GM23338 (cell line): Measurements from ENCODE around the gene ATP4B. TPM values are rescaled to one million over a fixed set of nuclear protein-coding genes. Genes with fewer than 3 reads are reported as not detected.

Source experiments
- ATAC-seq: fragments of 200-7000 bp; cut with Tn5 transposase; 3 replicates; pipeline ENCODE4 v1.9.1; 2020
- DNase-seq: peaks from one replicate; pipeline ENCODE4 v3.0.0-alpha.2; 2015; ENCODE audit warnings: low spot score
- H2AFZ ChIP-seq: fragments of 200-600 bp; sonication (generic); 2 replicates; pipeline ENCODE4 v1.8.0; 2016; ENCODE audit warnings: antibody characterized with exemption, mild to moderate bottlenecking, moderate library complexity
- H3F3A ChIP-seq: fragments of 200-600 bp; sonication (generic); replicated peaks from 2 replicates; pipeline ENCODE4 v1.8.0; 2017; ENCODE audit warnings: antibody characterized with exemption, mixed run types, low read depth
- H3K27ac ChIP-seq: fragments of 200-600 bp; sonication (generic); 2 replicates; pipeline ENCODE4 v1.6.1; 2016; ENCODE audit warnings: low read depth
- H3K27me3 ChIP-seq: fragments of 200-600 bp; sonication (generic); 2 replicates; pipeline ENCODE4 v1.8.0; 2016; ENCODE audit warnings: mild to moderate bottlenecking, mixed run types, moderate library complexity; ENCODE audit not compliant: insufficient read depth
- H3K36me3 ChIP-seq: fragments of 200-600 bp; sonication (generic); 2 replicates; pipeline ENCODE4 v1.8.0; 2016; ENCODE audit warnings: mild to moderate bottlenecking; ENCODE audit not compliant: insufficient read depth
- H3K4me1 ChIP-seq: fragments of 200-600 bp; sonication (generic); 2 replicates; pipeline ENCODE4 v1.8.0; 2016; ENCODE audit warnings: mild to moderate bottlenecking, moderate library complexity; ENCODE audit not compliant: insufficient read depth
- H3K4me2 ChIP-seq: fragments of 200-600 bp; sonication (generic); 2 replicates; pipeline ENCODE4 v1.7.1; 2017; ENCODE audit warnings: mixed run types
- H3K4me3 ChIP-seq: fragments of 200-600 bp; sonication (generic); 2 replicates; pipeline ENCODE4 v1.6.1; 2016; ENCODE audit warnings: mixed run types
- H3K79me2 ChIP-seq: fragments of 200-600 bp; sonication (generic); replicated peaks from 2 replicates; pipeline ENCODE4 v1.8.0; 2017; ENCODE audit warnings: mild to moderate bottlenecking; ENCODE audit not compliant: insufficient read depth
- H3K9me2 ChIP-seq: fragments of 200-600 bp; sonication (generic); 2 replicates; pipeline ENCODE4 v1.8.0; 2017; ENCODE audit not compliant: insufficient read depth
- H4K20me1 ChIP-seq: fragments of 200-600 bp; sonication (generic); replicated peaks from 2 replicates; pipeline ENCODE4 v1.8.0; 2017; ENCODE audit warnings: mild to moderate bottlenecking; ENCODE audit not compliant: insufficient read depth
- H3K27ac Mint-ChIP-seq: 2 replicates; pipeline ENCODE4 v1.8.0; 2020; ENCODE audit warnings: inconsistent platforms, mild to moderate bottlenecking, moderate library complexity, mixed read lengths
- H3K27me3 Mint-ChIP-seq: 3 replicates; pipeline ENCODE4 v1.8.0; 2022; ENCODE audit warnings: low read depth, mild to moderate bottlenecking, moderate library complexity, mixed read lengths, inconsistent platforms; ENCODE audit not compliant: insufficient read depth, poor library complexity
- H3K36me3 Mint-ChIP-seq: 3 replicates; pipeline ENCODE4 v1.8.0; 2021; ENCODE audit warnings: low read depth, mild to moderate bottlenecking, inconsistent platforms, moderate library complexity, mixed read lengths
- H3K4me1 Mint-ChIP-seq: 3 replicates; pipeline ENCODE4 v1.8.0; 2020; ENCODE audit warnings: mild to moderate bottlenecking, inconsistent platforms, mixed read lengths
- H3K4me3 Mint-ChIP-seq: 3 replicates; pipeline ENCODE4 v1.8.0; 2021; ENCODE audit warnings: moderate library complexity, mild to moderate bottlenecking, inconsistent platforms, mixed read lengths
- H3K9me3 Mint-ChIP-seq: 3 replicates; pipeline ENCODE4 v1.8.0; 2020; ENCODE audit warnings: moderate library complexity, mild to moderate bottlenecking, inconsistent platforms, mixed read lengths
- CREB1 ChIP-seq: fragments of 250-450 bp; sonication (Bioruptor Pico); IDR thresholded peaks from 2 replicates; pipeline ENCODE4 v1.5.0; 2020; ENCODE audit warnings: low read depth, mild to moderate bottlenecking, moderate library complexity
- CTCF ChIP-seq, 2 experiments: fragments of 200-600 bp in 1 of 2; sonication (generic) in 1 of 2; conservative IDR thresholded peaks; 2 replicates each; pipeline versions ENCODE4 v1.5.1 to v1.6.1; 2016 to 2017; ENCODE audit warnings: antibody characterized with exemption in 2 of 2, low read depth in 2 of 2, mild to moderate bottlenecking in 2 of 2, moderate library complexity in 1 of 2
- ETS1 ChIP-seq: IDR thresholded peaks from 2 replicates; pipeline ENCODE4 v1.6.1; 2016; ENCODE audit warnings: antibody characterized with exemption
- EZH2 ChIP-seq: fragments of 200-600 bp; sonication (generic); IDR thresholded peaks from one replicate; pipeline ENCODE4 v1.8.0; 2017; ENCODE audit warnings: antibody characterized with exemption, mild to moderate bottlenecking, low read depth; ENCODE audit not compliant: unreplicated experiment
- EZH2phosphoT487 ChIP-seq: fragments of 200-600 bp; sonication (generic); IDR thresholded peaks from one replicate; pipeline ENCODE4 v1.8.1; 2018; ENCODE audit warnings: antibody characterized with exemption; ENCODE audit not compliant: unreplicated experiment
- NANOG ChIP-seq: IDR thresholded peaks from 2 replicates; pipeline ENCODE4 v1.6.1; 2016; ENCODE audit warnings: antibody characterized with exemption, borderline replicate concordance
- POLR2AphosphoS5 ChIP-seq: IDR thresholded peaks from 2 replicates; pipeline ENCODE4 v1.6.1; 2016; ENCODE audit warnings: antibody characterized with exemption, low read depth
- REST ChIP-seq: IDR thresholded peaks from one replicate; pipeline ENCODE4 v1.6.1; 2018; ENCODE audit warnings: antibody characterized with exemption; ENCODE audit not compliant: unreplicated experiment
- ZNF114 ChIP-seq: fragments of 250-450 bp; sonication (Bioruptor Pico); IDR thresholded peaks from 2 replicates; pipeline ENCODE4 v1.5.0; 2020; ENCODE audit warnings: mild to moderate bottlenecking, moderate library complexity
- ZNF331 ChIP-seq: fragments of 250-450 bp; sonication (Bioruptor Pico); IDR thresholded peaks from 2 replicates; pipeline ENCODE4 v1.5.0; 2020; ENCODE audit warnings: low read depth, mild to moderate bottlenecking, moderate library complexity
- ZNF462 ChIP-seq: fragments of 250-450 bp; sonication (Bioruptor Pico); IDR thresholded peaks from 2 replicates; pipeline ENCODE4 v1.5.0; 2020; ENCODE audit warnings: mild to moderate bottlenecking, moderate library complexity
- polyA plus RNA-seq: library from polyadenylated mRNA; unstranded; fragments of >200 nt; fragmentation: Nextera tagmentation; extraction: Ambion mirVana; gene quantifications from 2 replicates; pipeline ENCODE4 v1.2.1, GENCODE V29; 2016
- total RNA-seq: library from RNA; depleted of rRNA; stranded (reverse); fragments of >200 nt; shearing (Covaris generic); gene quantifications from 2 replicates; pipeline ENCODE4 v1.2.3, GENCODE V29; 2014

The ATP4B gene
- total and polyA plus RNA-seq, 2 experiments from 2014 or later = not detected

- TF ChIP-seq REST = no peak
- no peak for TF ChIP-seq EZH2
- TF ChIP-seq CTCF (conservative IDR thresholded peaks at IDR 0.05; ENCODE audit: low read depth in 2 of 2) = no peak
- TF ChIP-seq POLR2AphosphoS5 = no peak
- no peak for TF ChIP-seq CREB1 (CRISPR knock-in tag)
These were observed 18.3 kb downstream of the ATP4B start (continued) for GRCh38 chr13:113639616-113640262.

GRCh38 chr13:113638806-113639205 is 19.2 kb downstream of the ATP4B start:
- H3K36me3 Mint-ChIP-seq = peaks cover 89% of the 10 kb centered on the region
- TF ChIP-seq ETS1 (no peak), EZH2 (no peak), EZH2phosphoT487 (no peak), POLR2AphosphoS5 (no peak), ZNF462 (no peak), ZNF114 (CRISPR knock-in tag) (no peak), NANOG (no peak), ZNF331 (CRISPR knock-in tag) (no peak)

More at GRCh38 chr13:113638806-113639205, 19.2 kb downstream of the ATP4B start:
- DNase-seq (no peak), ATAC-seq (no peak)
- peaks cover 22% of the 10 kb centered on the region; the same call in 2 of the 3 replicates for H3K9me3 Mint-ChIP-seq
- Histone ChIP-seq H3K27ac (no peak overlapping the region), H4K20me1 (peaks cover 3% of the 10 kb centered on the region), H3F3A (no peaks in the 10 kb centered on the region), H3K27me3 (no peaks in the 10 kb centered on the region), H3K4me2 (no peak overlapping the region), H3K36me3 (peaks cover 23% of the 10 kb centered on the region), H3K9me2 (no peaks in the 10 kb centered on the region), H3K4me3 (no peak overlapping the region), H2AFZ (no peak overlapping the region), H3K79me2 (no peaks in the 10 kb centered on the region), H3K4me1 (no peaks in the 10 kb centered on the region)
- H3K4me1 Mint-ChIP-seq = no peaks in the 10 kb centered on the region
- no peak overlapping the region for H3K27ac Mint-ChIP-seq
- H3K4me3 Mint-ChIP-seq = no peak overlapping the region
- H3K27me3 Mint-ChIP-seq = peaks cover 3% of the 10 kb centered on the region
